ENCODE measurements around the gene F5.

Gene F5

GRCh38 chr1:169478094-169478672, 108.1 kb downstream of the F5 start:
- DNase-seq (ENCODE audit: low spot score), result no peak

GRCh38 chr1:169475806-169476387, 110.4 kb downstream of the F5 start:
- no peak for DNase-seq (ENCODE audit: low spot score)

- DNase-seq (ENCODE audit: low spot score), result no peak
These were observed 111.8 kb downstream of the F5 start for GRCh38 chr1:169474302-169474995.

GRCh38 chr1:169473347-169473746, 112.9 kb downstream of the F5 start:
- DNase-seq (ENCODE audit: low spot score), result no peak

- no peak for DNase-seq (ENCODE audit: low spot score)
These were observed 113.5 kb downstream of the F5 start for GRCh38 chr1:169472738-169473137.

GRCh38 chr1:169468982-169469381, 117.3 kb downstream of the F5 start:
- no peak for DNase-seq (ENCODE audit: low spot score)

GRCh38 chr1:169466259-169467230, 119.7 kb downstream of the F5 start:
- DNase-seq (ENCODE audit: low spot score), result no peak

- DNase-seq (ENCODE audit: low spot score), result no peak
These were observed 121.0 kb downstream of the F5 start for GRCh38 chr1:169465281-169465680.

All from HuH-7.5 (cell line).